Heart left ventricle (tissue), 16 donors: ENCODE data around the gene RNF167. TPM values are rescaled to one million over a fixed set of nuclear protein-coding genes. Genes with fewer than 3 reads are reported as not detected.
A peak's percentile ranks its signal among the peaks of the same experiment; 100 is the strongest.

ENCODE experiments used
- ATAC-seq, 4 donors: fragments of 200-7000 bp; cut with Tn5 transposase; one replicate each; pipeline ENCODE4 v1.9.1; 2020 to 2022; ENCODE audit warnings: moderate library complexity in 4 of 4, mild to moderate bottlenecking in 3 of 4, moderate number of reproducible peaks in 1 of 4
- DNase-seq, 5 donors: peaks; one replicate each; pipeline ENCODE4 v3.0.0-alpha.2; 2020
- H3K27ac ChIP-seq, 12 donors: fragments of 200-600 bp; sonication (generic) in 4 of 12; one replicate each; pipeline versions ENCODE4 v1.5.0 to v1.8.0; 2016 to 2022; ENCODE audit warnings: mild to moderate bottlenecking in 2 of 12
- H3K27me3 ChIP-seq, 9 donors: fragments of 200-600 bp; sonication (generic) in 2 of 9; one replicate each; pipeline versions ENCODE4 v1.5.1 to v1.8.0; 2016 to 2022; ENCODE audit warnings: mild to moderate bottlenecking in 3 of 9
- H3K36me3 ChIP-seq, 9 donors: fragments of 200-600 bp; sonication (generic) in 2 of 9; one replicate each; pipeline versions ENCODE4 v1.5.0 to v1.8.0; 2018 to 2022; ENCODE audit warnings: mild to moderate bottlenecking in 2 of 9
- H3K4me1 ChIP-seq, 12 donors: fragments of 200-600 bp; sonication (generic) in 4 of 12; one replicate each; pipeline versions ENCODE4 v1.5.0 to v1.8.0; 2016 to 2022; ENCODE audit warnings: mild to moderate bottlenecking in 3 of 12
- H3K4me3 ChIP-seq, 12 donors: fragments of 200-600 bp; sonication (generic) in 4 of 12; one replicate each; pipeline versions ENCODE4 v1.5.0 to v1.8.0; 2017 to 2022; ENCODE audit warnings: mild to moderate bottlenecking in 9 of 12, moderate library complexity in 4 of 12
- H3K9me3 ChIP-seq, 12 donors: fragments of 200-600 bp; sonication (generic) in 4 of 12; one replicate each; pipeline versions ENCODE4 v1.5.0 to v1.8.0; 2016 to 2022; ENCODE audit warnings: mild to moderate bottlenecking in 1 of 12
- CTCF ChIP-seq, 12 donors: fragments of 200-600 bp; sonication (generic) in 4 of 12; IDR thresholded peaks; one replicate each; pipeline versions ENCODE4 v1.5.0 to v1.8.0; 2018 to 2022; ENCODE audit warnings: antibody characterized with exemption in 12 of 12, mild to moderate bottlenecking in 5 of 12
- POLR2A ChIP-seq, 2 donors: fragments of 450-650 bp; IDR thresholded peaks; one replicate each; pipeline ENCODE4 v1.6.1; 2017; ENCODE audit warnings: antibody characterized with exemption in 2 of 2, mild to moderate bottlenecking in 2 of 2, moderate library complexity in 2 of 2
- WGBS, 4 donors: extraction: QIAGEN DNeasy Blood & Tissue Kit in 2 of 4; methylation state at CpG; one replicate each; pipeline versions ENCODE4 v1.1.5 to v1.1.7; 2013 to 2018; 5-methylcytosine and 5-hydroxymethylcytosine counted together
- intact Hi-C, 10 donors: fragments of 100-400 bp; cut with DNase I; formaldehyde crosslinking; loops; one replicate each; pipeline versions ENCODE4 v1.11.1 to v1.14.2; 2022
- polyA plus RNA-seq, 2 donors: library from polyadenylated mRNA; stranded (reverse); fragments of 200-250 nt; gene quantifications; one replicate each; pipeline ENCODE4 v1.2.3, GENCODE V29; 2013
- total RNA-seq, 9 donors: library from RNA; depleted of rRNA in 2 of 9; stranded (reverse); fragments of >200 nt in 2 of 9; fragmentation: NEBNext Ultra II Directional in 3 of 9; extraction: Animal tissue kit (Norgen Biotek cat#: 25700) in 3 of 9; gene quantifications; one replicate each; pipeline versions ENCODE4 v1.1.0 to v1.2.4, GENCODE V29; 2016 to 2023
- donor health status: ischemic (EF 13 %, LVEDD 7.1; RV severe dilation, severe dysfunction).
- donor health status: healthy with polysubstance abuse.
- donor health status: DM: no; HTN: yes; CAD: no.
- donor health status: DM: no; HTN: no; CAD: no.
- donor health status: ischemic (EF 25% LVEDD 6.9; RV normal size, moderate dysfunction).
- donor health status: ischemic (EF 25% LVEDD 5.7; RV mildly dilated, moderate dysfunction).
- donor health status: healthy.
- donor health status: DM: yes; HTN: yes; CAD: no.
- donor health status: ischemic (EF 35%, LVEDD 5.7; RV mildly dilated, moderate dysfunction).
- donor health status: nonischemic (EF 11% LVEDD 7.7; RV severe dilation, severe dysfunction).
- donor health status: DM: yes; HTN: yes; CAD: no.
- donor health status: PGD.
- donor health status: ischemic (EF 29% LVEDD 5.4; RV normal size, mild dysfunction).
- donor health status: nonischemic (EF 23%, LVEDD 6.1; RV moderate dilation, normal function).

The RNF167 gene
- total and polyA plus RNA-seq, 11 donors: 50.7 to 152 (median 81.2) TPM

GRCh38 chr17:4928881-4929280 is 11.2 kb upstream of the RNF167 start:
- intact Hi-C loops: no loop called here
- WGBS, 4 donors: 97 to 98% (median 98%) methylated on average over 18 of the region's 18 CpGs
- Histone ChIP-seq H3K27ac (no peak overlapping the region), H3K4me3 (no peak overlapping the region), H3K27me3 (no peaks in the 10 kb centered on the region), H3K9me3 (no peaks in the 10 kb centered on the region), H3K36me3 (peaks cover 0 to 6% (median 0%) of the 10 kb centered on the region in 9 donors), H3K4me1 (peaks cover 0 to 7% (median under 1%) of the 10 kb centered on the region in 12 donors)
- no peak for DNase-seq
- no peak for ATAC-seq
- TF ChIP-seq CTCF (IDR thresholded peaks at IDR 0.05) (no peak), POLR2A (IDR thresholded peaks at IDR 0.05) (no peak)

GRCh38 chr17:4931963-4932362 is 8.1 kb upstream of the RNF167 start, which contains the start of gene GP1BA:
Gene GP1BA, plus strand, starts transcription at chr17:4932277. Its CDS starts 328 bp downstream, at chr17:4932605.
- no peak for TF ChIP-seq CTCF (IDR thresholded peaks at IDR 0.05)
- H3K27me3 ChIP-seq: no peaks in the 10 kb centered on the region
- WGBS, 4 donors: 55 to 73% (median 61%) methylated on average over 14 of the region's 14 CpGs

GRCh38 chr17:4932756-4933155 is 7.3 kb upstream of the RNF167 start:
- 92 to 97% (median 94%) methylated on average over 12 of the region's 12 CpGs for WGBS, 4 donors
- peaks cover 0 to 27% (median 16%) of the 10 kb centered on the region in 9 donors for H3K36me3 ChIP-seq
- no peaks in the 10 kb centered on the region for H3K27me3 ChIP-seq
- no peak overlapping the region for H3K4me3 ChIP-seq
- no peak for ATAC-seq
- TF ChIP-seq CTCF (IDR thresholded peaks at IDR 0.05) (no peak), POLR2A (IDR thresholded peaks at IDR 0.05) (no peak)
- no peaks in the 10 kb centered on the region for H3K9me3 ChIP-seq
- peaks cover 0 to 24% (median 9%) of the 10 kb centered on the region in 12 donors for H3K4me1 ChIP-seq
- intact Hi-C loops: loop anchor here in 2 of 10 donors (10.0 kb wide), 1 partner anchor 52 kb away; the partner anchor contains the start of gene CAMTA2 (in 2 of the 2)
- DNase-seq: no peak
- H3K27ac ChIP-seq: no peak overlapping the region

More at GRCh38 chr17:4931963-4932362, 8.1 kb upstream of the RNF167 start, which contains the start of gene GP1BA:
- Histone ChIP-seq H3K36me3 (peaks cover 0 to 19% (median 8%) of the 10 kb centered on the region in 9 donors), H3K9me3 (no peaks in the 10 kb centered on the region), H3K27ac (no peak within 1 kb of the TSS), H3K4me1 (peaks cover 0 to 17% (median 9%) of the 10 kb centered on the region in 12 donors), H3K4me3 (no peak within 1 kb of the TSS)
- DNase-seq: no peak
- intact Hi-C loops: loop anchor here in 2 of 10 donors (10.0 kb wide), 1 partner anchor 53 kb away; the partner anchor contains the start of gene CAMTA2 (in 2 of the 2)
- ATAC-seq: peak in 1 of 4 donors; percentile 23

GRCh38 chr17:4933646-4934045 is 6.4 kb upstream of the RNF167 start:
- no peak for ATAC-seq

More at GRCh38 chr17:4933646-4934045, 6.4 kb upstream of the RNF167 start:
- no peaks in the 10 kb centered on the region for H3K9me3 ChIP-seq
- H3K27me3 ChIP-seq: no peaks in the 10 kb centered on the region
- H3K4me1 ChIP-seq: peaks cover under 1 to 32% (median 15%) of the 10 kb centered on the region in 12 donors
- H3K4me3 ChIP-seq: peak overlapping the region in 1 of 12 donors; percentile 2
- DNase-seq: no peak
- H3K36me3 ChIP-seq: peaks cover 0 to 36% (median 23%) of the 10 kb centered on the region in 9 donors
- intact Hi-C loops: loop anchor here in 2 of 10 donors (10.0 kb wide), 1 partner anchor 51 kb away; the partner anchor contains the start of gene CAMTA2 (in 2 of the 2)
- 79 to 93% (median 84%) methylated on average over 15 to 16 of the region's 16 CpGs for WGBS, 4 donors
- TF ChIP-seq CTCF (IDR thresholded peaks at IDR 0.05): no peak
- no peak for TF ChIP-seq POLR2A (IDR thresholded peaks at IDR 0.05)
- peak overlapping the region in 2 of 12 donors; percentile 39 to 50 for H3K27ac ChIP-seq
